Peyer's patch (tissue), 4 donors: ENCODE results near the gene TMEM266.

Experiments used
- POLR2A ChIP-seq, 2 donors: fragments of 450-650 bp; IDR thresholded peaks; one replicate each; pipeline ENCODE4 v1.5.1; 2017; ENCODE audit warnings: antibody characterized with exemption in 2 of 2, mild to moderate bottlenecking in 2 of 2, moderate library complexity in 2 of 2
- TF ChIP-seq, protein P1 (sequence below), 6 experiments: fragments of 450-650 bp in 4 of 6; fragments of 200-600 bp in 2 of 6; sonication (generic) in 1 of 6; IDR thresholded peaks; one replicate each; pipeline ENCODE4 v1.5.1; 2017 to 2019; ENCODE audit warnings: antibody characterized with exemption in 6 of 6, mild to moderate bottlenecking in 3 of 6, moderate library complexity in 1 of 6

DNA sequence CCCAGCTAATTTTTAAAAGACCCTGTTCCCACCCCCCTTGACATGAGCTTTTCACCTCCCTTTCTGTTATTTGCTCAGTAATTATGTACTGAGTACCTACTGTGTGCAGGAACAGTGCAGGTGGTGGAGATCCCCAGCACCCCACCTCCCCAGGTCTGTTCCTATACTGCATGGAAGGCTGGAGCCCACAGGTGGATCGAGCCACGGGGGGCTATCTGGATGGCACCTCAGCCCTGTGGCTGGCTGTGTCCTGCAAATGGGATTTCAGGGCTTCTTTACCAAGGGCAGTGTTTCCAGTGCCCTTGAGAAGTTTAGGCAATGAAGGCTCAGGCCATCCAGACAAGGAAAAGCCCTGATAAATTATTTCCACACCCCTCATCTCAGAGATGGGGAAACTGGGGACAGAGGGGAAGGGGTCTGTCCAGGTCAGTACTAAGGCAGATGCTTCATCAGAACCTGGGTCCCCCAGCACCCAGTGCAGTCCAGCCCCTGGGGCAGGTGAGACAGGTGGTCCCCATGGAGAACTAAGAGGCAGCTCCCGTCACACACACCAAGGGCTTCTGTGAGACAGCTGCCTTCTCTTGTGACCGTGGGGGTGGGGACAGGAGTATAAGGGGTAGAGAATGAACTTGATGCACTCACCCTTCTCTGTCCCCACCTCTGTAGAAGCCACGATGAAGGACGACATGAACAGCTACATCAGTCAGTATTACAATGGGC lies 141.9 kb downstream of the TMEM266 start:
- TF ChIP-seq, protein P1, sequence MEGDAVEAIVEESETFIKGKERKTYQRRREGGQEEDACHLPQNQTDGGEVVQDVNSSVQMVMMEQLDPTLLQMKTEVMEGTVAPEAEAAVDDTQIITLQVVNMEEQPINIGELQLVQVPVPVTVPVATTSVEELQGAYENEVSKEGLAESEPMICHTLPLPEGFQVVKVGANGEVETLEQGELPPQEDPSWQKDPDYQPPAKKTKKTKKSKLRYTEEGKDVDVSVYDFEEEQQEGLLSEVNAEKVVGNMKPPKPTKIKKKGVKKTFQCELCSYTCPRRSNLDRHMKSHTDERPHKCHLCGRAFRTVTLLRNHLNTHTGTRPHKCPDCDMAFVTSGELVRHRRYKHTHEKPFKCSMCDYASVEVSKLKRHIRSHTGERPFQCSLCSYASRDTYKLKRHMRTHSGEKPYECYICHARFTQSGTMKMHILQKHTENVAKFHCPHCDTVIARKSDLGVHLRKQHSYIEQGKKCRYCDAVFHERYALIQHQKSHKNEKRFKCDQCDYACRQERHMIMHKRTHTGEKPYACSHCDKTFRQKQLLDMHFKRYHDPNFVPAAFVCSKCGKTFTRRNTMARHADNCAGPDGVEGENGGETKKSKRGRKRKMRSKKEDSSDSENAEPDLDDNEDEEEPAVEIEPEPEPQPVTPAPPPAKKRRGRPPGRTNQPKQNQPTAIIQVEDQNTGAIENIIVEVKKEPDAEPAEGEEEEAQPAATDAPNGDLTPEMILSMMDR (IDR thresholded peaks at IDR 0.05) = no peak
- no peak for TF ChIP-seq POLR2A (IDR thresholded peaks at IDR 0.05)
